Keratinocyte (primary cell): ENCODE results near the gene CDA. TPM values are rescaled to one million over a fixed set of nuclear protein-coding genes. Genes with fewer than 3 reads are reported as not detected.

Experiments
- DNase-seq: peaks from one replicate; pipeline ENCODE4 v3.0.0-alpha.2; 2011; ENCODE audit warnings: low read depth, missing footprints, low spot score
- FAIRE-seq: peaks from 2 replicates; lab custom pipeline; 2011; peaks lifted over from hg19 to GRCh38; lab: Jason Lieb, UNC
- H2AFZ ChIP-seq: 2 replicates; pipeline ENCODE4 v1.6.0; 2012; ENCODE audit warnings: low read length, control low read depth, inconsistent platforms; ENCODE audit not compliant: control insufficient read depth
- H3K27ac ChIP-seq: 2 replicates; pipeline ENCODE4 v1.5.1; 2011; ENCODE audit warnings: low read length; ENCODE audit not compliant: control insufficient read depth, insufficient read depth
- H3K27me3 ChIP-seq: 3 replicates; pipeline ENCODE4 v1.6.0; 2011; ENCODE audit warnings: low read length; ENCODE audit not compliant: control insufficient read depth, insufficient read depth; ENCODE audit errors: extremely low read depth
- H3K36me3 ChIP-seq, 2 experiments: 2 replicates in 1 of 2; 3 replicates in 1 of 2; pipeline ENCODE4 v1.5.1; 2011; ENCODE audit warnings: low read length in 2 of 2, mild to moderate bottlenecking in 1 of 2; ENCODE audit not compliant: control insufficient read depth in 2 of 2, insufficient read depth in 2 of 2; ENCODE audit errors: extremely low read depth in 1 of 2
- H3K4me1 ChIP-seq: 3 replicates; pipeline ENCODE4 v1.5.1; 2011; ENCODE audit warnings: low read length; ENCODE audit not compliant: control insufficient read depth, insufficient read depth; ENCODE audit errors: extremely low read depth
- H3K4me2 ChIP-seq: 3 replicates; pipeline ENCODE4 v1.6.0; 2011; ENCODE audit warnings: low read depth, low read length; ENCODE audit not compliant: control insufficient read depth, insufficient read depth; ENCODE audit errors: extremely low read depth
- H3K4me3 ChIP-seq, 3 experiments: fragments of 200-600 bp in 1 of 3; sonication (generic) in 1 of 3; 2 replicates in 2 of 3; 3 replicates in 1 of 3; pipeline ENCODE4 v1.5.1; 2011 to 2016; ENCODE audit warnings: low read length in 3 of 3, mild to moderate bottlenecking in 3 of 3, control low read depth in 2 of 3, inconsistent platforms in 1 of 3, low read depth in 1 of 3, mixed read lengths in 1 of 3, mixed run types in 1 of 3, moderate library complexity in 1 of 3; ENCODE audit not compliant: control insufficient read depth in 2 of 3, insufficient read depth in 2 of 3; ENCODE audit errors: extremely low read depth in 1 of 3
- H3K79me2 ChIP-seq: 2 replicates; pipeline ENCODE4 v1.6.0; 2012; ENCODE audit warnings: low read length; ENCODE audit not compliant: control insufficient read depth, insufficient read depth
- H3K9ac ChIP-seq: 3 replicates; pipeline ENCODE4 v1.6.0; 2011; ENCODE audit warnings: low read length; ENCODE audit not compliant: control insufficient read depth, insufficient read depth; ENCODE audit errors: extremely low read depth
- H3K9me1 ChIP-seq: 3 replicates; pipeline ENCODE4 v1.6.0; 2011; ENCODE audit warnings: low read length; ENCODE audit not compliant: control insufficient read depth, insufficient read depth; ENCODE audit errors: extremely low read depth
- H3K9me3 ChIP-seq: 2 replicates; pipeline ENCODE4 v1.5.1; 2012; ENCODE audit warnings: low read depth, low read length; ENCODE audit not compliant: control insufficient read depth
- H4K20me1 ChIP-seq: 3 replicates; pipeline ENCODE4 v1.6.0; 2011; ENCODE audit warnings: low read length; ENCODE audit not compliant: control insufficient read depth, insufficient read depth; ENCODE audit errors: extremely low read depth
- CTCF ChIP-seq, 3 experiments: IDR thresholded peaks in 1 of 3; conservative IDR thresholded peaks in 1 of 3; optimal IDR thresholded peaks in 1 of 3; 2 replicates in 2 of 3; 3 replicates in 1 of 3; pipeline versions ENCODE3 to v1.5.1; 2011; ENCODE audit warnings: low read length in 3 of 3, mild to moderate bottlenecking in 3 of 3, moderate library complexity in 2 of 3, control low read depth in 1 of 3, inconsistent platforms in 1 of 3; ENCODE audit not compliant: insufficient read depth in 2 of 3; ENCODE audit errors: extremely low read depth in 1 of 3
- EZH2 ChIP-seq: IDR thresholded peaks from one replicate; pipeline ENCODE4 v1.6.1; 2012; ENCODE audit warnings: inconsistent platforms, mild to moderate bottlenecking, low read length, moderate library complexity
- dilution Hi-C: fragments of 300-500 bp; cut with MboI; formaldehyde crosslinking; loops from one replicate; pipeline ENCODE4 v1.7.0; 2020; ENCODE audit warnings: low sequenced_read_pairs; ENCODE audit not compliant: extremely low pct_ligation_motif_present
- polyA plus RNA-seq, 5 experiments: library from polyadenylated mRNA; depleted of rRNA in 3 of 5; stranded (reverse) in 3 of 5; stranded (forward) in 1 of 5; unstranded in 1 of 5; fragments of >200 nt; gene quantifications; 1 replicate in 1 of 5; 2 replicates in 3 of 5; 3 replicates in 1 of 5; pipeline versions ENCODE4 v1.2.1 to v1.2.3, GENCODE V29; 2011 to 2012; ENCODE audit warnings: missing spikeins in 2 of 5, low read depth in 1 of 5, low replicate concordance in 1 of 5

Gene CDA
- polyA plus RNA-seq, 1 donor (not counting 4 experiments of a cell fraction or from before 2014, with no cell fraction given) = 44.9 TPM

- H3K9me3 ChIP-seq = no peaks in the 10 kb centered on the region
- H3K79me2 ChIP-seq = no peaks in the 10 kb centered on the region
- peak within 1 kb of the TSS; percentile 66 to 73 (median 72) for H3K4me3 ChIP-seq
- H3K4me2 ChIP-seq = peak within 1 kb of the TSS; percentile 93
- H3K36me3 ChIP-seq = peaks cover 0 to 3% of the 10 kb centered on the region in 2 experiments
- peaks cover 13% of the 10 kb centered on the region for H3K4me1 ChIP-seq
- H3K9ac ChIP-seq = peak within 1 kb of the TSS; percentile 89
- FAIRE-seq (no peak), DNase-seq (no peak)
- dilution Hi-C loops = no loop called here
- H3K27me3 ChIP-seq = no peaks in the 10 kb centered on the region
- peak within 1 kb of the TSS; percentile 65 for H3K27ac ChIP-seq
- TF ChIP-seq CTCF (optimal IDR thresholded peaks at IDR 0.05 in 1 of 3, IDR thresholded peaks at IDR 0.05 in 1 of 3, conservative IDR thresholded peaks at IDR 0.05 in 1 of 3; ENCODE audit: extremely low read depth in 1 of 3, insufficient read depth in 2 of 3, low read length in 3 of 3) (peak; percentile 92 to 95 (median 92)), EZH2 (no peak)
- no peaks in the 10 kb centered on the region for H4K20me1 ChIP-seq
- H2AFZ ChIP-seq = peak within 1 kb of the TSS; percentile 65
- no peaks in the 10 kb centered on the region for H3K9me1 ChIP-seq
These were observed 44.5 kb downstream of the CDA start, which contains the start of gene PINK1 for GRCh38 chr1:20633190-20634064. PINK1 (plus strand) TSS chr1:20633458; CDS start chr1:20633549, 91 bp downstream.

DNA sequence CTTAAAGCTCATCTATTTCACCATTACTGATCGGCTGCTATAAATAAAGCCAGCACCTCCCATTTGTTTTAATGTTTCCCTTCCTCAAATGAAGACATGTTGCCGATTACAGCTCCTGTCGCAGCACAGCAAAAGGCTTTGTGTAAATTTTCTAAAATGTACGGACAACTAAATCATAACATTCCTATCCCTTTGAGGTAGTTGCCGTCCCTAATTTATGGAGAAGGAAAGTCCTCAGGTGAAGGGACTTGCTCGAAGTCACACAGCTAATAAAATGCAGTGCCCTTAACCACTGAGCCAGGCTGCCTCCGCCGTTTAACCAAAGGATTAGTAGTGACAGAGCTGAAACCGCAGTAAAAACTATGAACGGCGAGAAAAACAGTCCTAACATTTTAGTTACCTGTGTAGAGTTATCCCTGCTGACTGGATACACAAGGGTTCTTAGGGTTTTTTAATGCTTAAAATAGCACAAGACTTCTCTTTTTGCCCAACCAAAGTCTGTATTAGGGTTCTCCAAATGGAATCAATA lies 45.2 kb downstream of the CDA start:
- Histone ChIP-seq H3K27ac (peak overlapping the region; percentile 65), H3K9me1 (no peaks in the 10 kb centered on the region), H3K9me3 (no peaks in the 10 kb centered on the region), H3K79me2 (no peaks in the 10 kb centered on the region), H3K36me3 (peaks cover 0 to 7% of the 10 kb centered on the region in 2 experiments), H3K4me3 (peak overlapping the region; percentile 66 to 73 (median 72)), H3K4me1 (peaks cover 13% of the 10 kb centered on the region), H3K9ac (peak overlapping the region; percentile 89), H3K27me3 (no peaks in the 10 kb centered on the region), H3K4me2 (peak overlapping the region; percentile 93), H4K20me1 (no peaks in the 10 kb centered on the region), H2AFZ (peak overlapping the region; percentile 0)
- TF ChIP-seq CTCF (optimal IDR thresholded peaks at IDR 0.05 in 1 of 3, IDR thresholded peaks at IDR 0.05 in 1 of 3, conservative IDR thresholded peaks at IDR 0.05 in 1 of 3; ENCODE audit: extremely low read depth in 1 of 3, insufficient read depth in 2 of 3, low read length in 3 of 3) (no peak), EZH2 (no peak)
- peak; percentile 20 for FAIRE-seq
- dilution Hi-C loops = no loop called here
- DNase-seq = no peak
